ENCODE data around the gene SIAH3. TPM values are rescaled to one million over a fixed set of nuclear protein-coding genes. Genes with fewer than 3 reads are reported as not detected.
"Not testable (repeated sequence)": the region's sequence is repeated elsewhere in the genome, so short reads cannot be mapped to it uniquely, and the experiment has no call there.

SIAH3 gene, protein sequence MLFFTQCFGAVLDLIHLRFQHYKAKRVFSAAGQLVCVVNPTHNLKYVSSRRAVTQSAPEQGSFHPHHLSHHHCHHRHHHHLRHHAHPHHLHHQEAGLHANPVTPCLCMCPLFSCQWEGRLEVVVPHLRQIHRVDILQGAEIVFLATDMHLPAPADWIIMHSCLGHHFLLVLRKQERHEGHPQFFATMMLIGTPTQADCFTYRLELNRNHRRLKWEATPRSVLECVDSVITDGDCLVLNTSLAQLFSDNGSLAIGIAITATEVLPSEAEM
- polyA plus RNA-seq (ENCODE audit: insufficient read length in 12 of 12), result 1 to 10 TPM in 1 of 12 donors, under 1 TPM in 9, not detected in 2; 0.07 to 1.0 (median 0.19) TPM
- long read RNA-seq, donor 1, result 0 reads
- long read RNA-seq, donor 2, result 0 reads
- long read RNA-seq, donor 3, result 0 reads
- long read RNA-seq, donor 4, result 0 reads
- long read RNA-seq, donor 5, result 0 reads
- long read RNA-seq, donor 6, result 0 reads
- long read RNA-seq, donor 7, result 0 reads
- long read RNA-seq, donor 8, result 0 reads
- long read RNA-seq, donor 9, result 0 reads
- long read RNA-seq, donor 10, result 0 reads
- long read RNA-seq, donor 11, result 0 reads

- DNase-seq, result no peak
Measured at GRCh38 chr13:45851171-45851921, at the start of gene SIAH3. Gene SIAH3 (minus strand): TSS chr13:45851753. CDS start chr13:45851629, 124 bp downstream.

DNA sequence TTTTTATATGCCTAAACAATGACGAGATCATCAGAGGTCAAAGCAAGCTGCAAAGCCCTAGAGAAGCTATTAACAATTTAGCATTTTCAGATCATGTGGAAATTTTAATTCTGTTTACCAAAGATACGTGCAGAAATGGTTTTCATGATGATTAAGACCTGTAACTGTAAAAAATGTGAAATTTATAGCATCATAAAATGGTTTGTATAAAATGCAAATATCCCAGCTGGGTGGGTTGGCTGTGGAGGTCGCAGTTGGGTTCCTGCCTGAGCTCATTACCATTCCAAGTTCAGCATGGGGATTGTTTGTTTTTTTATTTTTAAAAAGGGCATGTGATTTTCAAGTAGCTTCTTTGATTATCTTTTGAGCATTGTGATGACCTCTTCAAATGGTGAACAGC lies 47.9 kb upstream of the SIAH3 start:
- DNase-seq, result no peak

- DNase-seq, result no peak
Measured at GRCh38 chr13:45897562-45897961, 46.0 kb upstream of the SIAH3 start.

DNA sequence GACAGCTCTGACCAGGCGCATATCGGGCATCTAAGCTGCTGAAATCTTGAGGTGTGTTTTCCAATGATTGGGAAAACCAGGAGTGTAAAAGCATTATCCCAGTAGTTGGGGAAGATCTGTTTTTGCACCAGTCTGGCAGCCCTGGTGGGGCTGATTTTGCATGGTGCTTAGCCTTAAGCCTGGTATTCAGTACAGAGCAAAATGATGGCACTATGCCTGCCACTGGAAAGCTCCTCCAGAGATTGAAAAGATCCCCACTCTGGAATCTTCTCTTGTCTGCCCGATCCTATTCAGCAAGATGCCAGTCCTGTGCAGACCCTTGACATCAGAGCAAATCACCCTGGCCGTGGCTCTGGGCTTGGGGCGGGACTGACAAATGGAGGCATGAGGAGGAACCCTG lies 44.7 kb upstream of the SIAH3 start:
- no peak for DNase-seq

GRCh38 chr13:45895881-45896280 lies 44.3 kb upstream of the SIAH3 start:
- no peak for DNase-seq

- DNase-seq, result no peak
Measured at GRCh38 chr13:45892513-45892912, 41.0 kb upstream of the SIAH3 start.

DNA sequence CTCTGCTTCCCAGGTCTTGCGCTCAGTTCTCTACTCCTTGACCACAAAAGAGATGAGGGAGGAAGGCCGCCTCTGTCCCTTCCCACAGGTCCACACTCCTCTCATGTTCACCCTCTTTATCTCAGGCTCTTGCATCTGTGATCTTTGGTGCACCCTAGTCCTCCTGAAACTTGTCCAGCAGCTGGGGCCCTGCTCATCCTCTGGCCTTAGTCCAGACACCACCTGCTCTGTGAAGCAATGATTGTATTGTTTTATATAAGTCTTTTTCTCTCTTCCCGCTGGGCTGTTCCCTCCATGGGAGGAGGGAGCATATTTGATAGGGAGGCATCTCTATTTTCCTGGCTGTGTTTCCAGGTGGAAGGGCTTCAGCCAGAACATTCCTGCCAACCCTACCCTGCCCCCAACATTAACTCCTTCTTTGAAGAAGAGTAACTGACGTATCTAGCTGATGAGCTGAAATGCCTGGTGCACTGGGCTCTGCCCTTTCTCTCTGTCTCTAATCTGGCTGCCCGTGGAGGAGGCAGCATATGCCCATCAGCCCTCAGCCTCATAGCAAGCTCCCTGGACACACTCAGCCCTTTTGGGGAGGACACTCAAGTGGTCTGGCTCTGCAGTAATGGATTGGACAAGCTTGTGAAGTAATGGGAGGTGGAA lies 38.2 kb upstream of the SIAH3 start:
- DNase-seq, result no peak

DNA sequence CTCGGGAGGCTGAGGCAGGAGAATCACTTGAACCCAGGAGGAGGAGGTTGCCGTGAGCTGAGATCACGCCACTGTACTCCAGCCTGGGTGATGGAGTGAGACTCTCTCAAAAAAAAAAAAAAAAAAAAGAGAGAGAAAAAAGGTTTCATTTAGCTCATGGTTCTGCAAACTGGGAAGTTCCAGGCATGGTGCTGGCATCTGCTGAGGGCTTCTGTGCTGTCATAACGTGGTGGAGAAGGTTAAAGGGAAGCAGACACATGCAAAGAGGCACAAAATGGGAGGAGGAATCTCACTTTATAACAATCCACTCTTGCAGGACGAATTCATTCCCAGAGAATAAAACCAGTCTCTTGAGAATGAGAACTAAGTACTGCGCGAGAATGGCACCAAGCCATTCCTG lies 34.9 kb upstream of the SIAH3 start:
- no peak for DNase-seq

GRCh38 chr13:45885194-45885593 lies 33.6 kb upstream of the SIAH3 start:
- no peak for DNase-seq

- DNase-seq, result no peak
Measured at GRCh38 chr13:45882626-45883025, 31.1 kb upstream of the SIAH3 start.

DNA sequence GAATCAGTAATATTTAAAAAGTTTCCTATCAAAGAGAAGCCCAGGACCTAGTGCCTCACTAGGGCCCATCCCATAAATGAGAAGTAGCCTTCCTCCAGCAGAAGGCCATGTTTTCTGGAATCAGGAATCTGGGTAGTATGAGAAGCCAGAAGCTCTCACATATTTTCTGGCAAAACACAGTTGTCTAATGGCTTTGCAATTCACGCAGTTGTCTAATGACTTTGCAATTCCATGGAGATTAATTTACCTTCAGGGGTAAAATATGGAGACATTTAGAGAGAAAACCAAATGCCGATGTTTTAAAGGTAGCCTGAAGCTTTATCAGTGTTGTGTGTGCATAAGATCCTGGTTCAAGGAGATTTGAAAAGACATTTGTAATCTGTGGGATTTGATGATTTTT lies 29.8 kb upstream of the SIAH3 start:
- DNase-seq, result no peak

- no peak for DNase-seq
Measured at GRCh38 chr13:45880242-45880641, 28.7 kb upstream of the SIAH3 start.

DNA sequence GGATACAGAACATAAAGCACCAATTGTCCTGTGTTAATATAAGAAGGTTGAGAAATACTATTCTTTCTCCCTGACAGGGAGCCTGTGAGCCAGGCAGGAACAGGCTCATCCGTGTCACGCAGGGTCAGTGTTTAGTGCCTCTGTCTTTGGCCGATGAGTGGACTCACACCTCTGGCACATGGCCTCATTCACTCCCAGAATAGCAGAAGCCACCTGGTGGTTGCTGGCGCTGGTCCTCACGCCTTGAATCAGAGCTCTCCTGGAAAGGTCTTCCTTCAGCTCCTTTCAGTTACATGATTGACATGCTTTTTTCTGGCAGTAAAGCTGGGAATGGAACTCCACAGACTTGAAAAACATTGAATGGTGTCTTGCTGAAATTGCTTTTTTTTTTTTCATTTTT lies 28.1 kb upstream of the SIAH3 start:
- no peak for DNase-seq

GRCh38 chr13:45878966-45879365 lies 27.4 kb upstream of the SIAH3 start:
- no peak for DNase-seq

DNA sequence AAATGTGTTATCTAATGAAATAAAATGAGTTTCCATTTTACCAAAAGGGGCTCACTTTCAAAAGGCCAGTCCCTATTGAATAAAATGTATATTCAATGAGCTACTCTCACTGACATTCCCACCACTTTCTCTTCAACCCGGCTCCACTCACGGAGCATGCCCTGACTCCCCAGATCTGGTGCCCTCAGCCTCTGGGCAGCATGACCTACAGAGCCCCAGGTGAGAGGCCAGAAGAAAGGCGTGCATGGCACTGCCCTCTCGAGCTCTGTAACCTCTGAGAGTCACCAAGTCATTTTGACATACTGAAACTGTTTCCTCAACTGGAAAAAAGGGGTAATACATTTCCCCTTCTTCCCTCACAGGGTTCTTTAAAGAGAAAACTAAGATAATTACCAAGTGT lies 25.2 kb upstream of the SIAH3 start:
- no peak for DNase-seq

- DNase-seq, result no peak
Measured at GRCh38 chr13:45875951-45876350, 24.4 kb upstream of the SIAH3 start.

DNA sequence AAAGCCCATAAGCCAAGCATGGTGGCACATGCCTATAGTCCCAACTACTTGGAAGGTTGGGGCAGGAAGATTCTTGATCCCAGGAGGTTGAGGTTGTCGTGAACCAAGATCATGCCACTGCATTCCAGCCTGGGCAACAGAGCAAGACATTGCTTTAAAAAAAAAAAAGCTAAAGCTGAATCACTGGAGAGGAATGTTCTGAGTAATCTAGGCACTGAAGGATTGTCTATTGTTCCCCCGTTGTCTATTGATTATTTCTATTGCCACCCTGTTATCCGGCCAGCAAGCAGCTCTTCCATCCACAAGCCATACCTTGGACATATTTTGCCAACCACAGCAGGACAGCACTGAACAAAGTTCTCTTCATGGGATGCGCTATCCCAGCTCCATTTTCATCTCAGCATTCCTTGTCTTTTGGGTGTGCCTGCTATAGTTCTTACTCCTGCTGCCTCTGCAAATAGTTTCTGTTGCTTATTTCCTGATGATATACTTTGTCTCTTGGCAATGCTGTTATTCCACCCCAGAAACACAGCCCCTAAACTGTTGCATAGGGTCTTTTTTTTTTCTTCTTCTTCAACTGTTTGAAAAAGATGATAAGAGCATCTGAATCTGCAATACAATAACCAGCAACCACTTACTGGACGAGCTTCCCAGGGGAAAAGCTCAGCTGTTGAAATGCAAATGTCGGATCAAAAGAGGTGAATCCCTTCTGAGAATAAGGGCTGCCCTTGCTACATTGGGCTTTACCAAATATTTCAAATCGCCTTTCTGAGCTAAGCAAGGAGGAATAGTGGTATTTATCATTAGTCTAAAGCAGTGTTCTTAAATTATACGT lies 22.2 kb upstream of the SIAH3 start:
- no peak for DNase-seq

DNA sequence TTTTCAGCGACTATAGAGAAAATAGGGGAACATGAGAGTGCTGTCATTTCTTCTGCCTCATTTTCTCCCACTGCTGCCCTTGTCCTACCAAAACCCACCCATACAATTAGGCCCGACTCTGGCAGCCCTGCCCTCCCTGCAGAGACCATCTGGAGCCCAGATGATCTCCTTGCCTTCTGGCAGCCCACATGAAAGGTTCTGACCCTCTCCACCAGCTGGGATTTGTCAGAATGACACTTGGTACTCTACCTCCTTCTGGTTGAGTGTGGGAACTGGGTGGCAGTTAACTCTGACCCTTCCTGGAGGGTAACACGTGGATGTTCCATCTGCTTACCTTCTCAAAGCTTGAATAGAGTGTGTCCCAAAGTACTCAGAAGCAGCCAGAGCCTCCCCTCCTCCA lies 21.0 kb upstream of the SIAH3 start:
- DNase-seq, result no peak

- DNase-seq, result not testable (repeated sequence)
Measured at GRCh38 chr13:45871201-45871600, 19.6 kb upstream of the SIAH3 start.

DNA sequence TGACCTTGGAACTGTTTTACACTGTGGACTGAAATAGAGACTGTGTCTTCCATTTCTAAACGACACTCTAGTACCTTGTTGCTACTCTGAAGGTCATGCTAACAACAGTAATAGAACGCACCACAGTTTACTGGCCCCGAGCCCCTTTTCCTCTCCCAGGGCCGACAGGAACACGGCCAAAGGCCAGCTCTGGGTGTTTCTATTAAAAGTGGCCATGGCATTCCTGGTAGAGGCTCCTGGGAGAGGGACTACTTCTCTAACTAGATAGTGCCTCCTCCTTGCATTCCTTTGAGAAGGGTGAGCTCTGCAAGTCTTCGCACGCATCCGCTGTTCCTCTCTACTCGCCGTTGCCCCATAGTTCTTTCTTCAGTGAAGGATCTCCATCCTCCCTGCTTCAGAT lies 18.7 kb upstream of the SIAH3 start:
- DNase-seq, result no peak

DNA sequence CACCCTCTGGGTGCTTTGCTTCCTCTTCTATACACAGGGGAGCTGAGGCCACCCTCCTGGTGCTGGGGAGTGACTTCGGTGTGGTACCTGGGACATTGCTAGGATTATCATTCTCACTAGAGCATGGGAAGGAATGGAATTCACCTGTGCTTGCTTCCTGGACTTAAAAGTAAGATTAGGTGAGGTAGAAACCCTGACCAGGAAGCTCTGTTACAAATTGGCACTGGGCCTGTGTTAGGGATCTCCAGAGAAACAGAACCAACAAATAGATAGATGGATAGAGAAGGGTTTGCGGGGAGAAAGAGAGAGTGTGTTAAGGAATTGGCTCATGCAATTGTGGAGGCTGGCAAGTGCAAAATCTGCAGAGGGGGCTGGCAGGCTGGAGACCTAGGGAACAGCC lies 13.9 kb upstream of the SIAH3 start:
- no peak for DNase-seq
